Endothelial cell of umbilical vein (primary cell): ENCODE results near the gene CBY2. TPM values are rescaled to one million over a fixed set of nuclear protein-coding genes. Genes with fewer than 3 reads are reported as not detected.

Experiments
- BruUV-seq: library from RNA; stranded (reverse); fragments of 400-500 nt; replicated peaks from 2 replicates; lab custom pipeline; 2021; lab: Mats Ljungman, UMichigan
- CTCF ChIA-PET: fragments of 300-600, 350-600 bp; sonication (Branson Sonifier 250); formaldehyde crosslinking; loops from one replicate; lab custom pipeline; 2021; ENCODE audit warnings: antibody characterized with exemption, inconsistent platforms; lab: Charles Lee
- POLR2A ChIA-PET: fragments of 300-600, 350-600 bp; sonication (Branson Sonifier 250); formaldehyde crosslinking; loops from one replicate; lab custom pipeline; 2021; ENCODE audit warnings: antibody characterized with exemption, inconsistent platforms; lab: Charles Lee
- DNase-seq: peaks from one replicate; pipeline ENCODE4 v3.0.0-alpha.2; 2011; ENCODE audit warnings: low read depth, low spot score
- FAIRE-seq: peaks from 2 replicates; lab custom pipeline; 2011; peaks lifted over from hg19 to GRCh38; lab: Jason Lieb, UNC
- H2AFZ ChIP-seq: 2 replicates; pipeline ENCODE4 v1.6.0; 2012; ENCODE audit warnings: low read depth, low read length, control low read depth, inconsistent platforms
- H3K27ac ChIP-seq: 2 replicates; pipeline ENCODE4 v1.5.1; 2011; ENCODE audit warnings: low read depth, mild to moderate bottlenecking, control low read depth, low read length, moderate library complexity; ENCODE audit not compliant: insufficient read depth
- H3K27me3 ChIP-seq, 2 experiments: 2 replicates each; pipeline versions ENCODE4 v1.6.0 to v1.6.1; 2011; ENCODE audit warnings: low read length in 2 of 2, mixed read lengths in 1 of 2; ENCODE audit not compliant: control insufficient read depth in 2 of 2, insufficient read depth in 2 of 2
- H3K36me3 ChIP-seq, 2 experiments: 2 replicates in 1 of 2; 3 replicates in 1 of 2; pipeline ENCODE4 v1.5.1; 2011; ENCODE audit warnings: low read length in 2 of 2, mild to moderate bottlenecking in 1 of 2, moderate library complexity in 1 of 2; ENCODE audit not compliant: control insufficient read depth in 2 of 2, insufficient read depth in 2 of 2; ENCODE audit errors: extremely low read depth in 1 of 2
- H3K4me1 ChIP-seq: 3 replicates; pipeline ENCODE4 v1.5.1; 2011; ENCODE audit warnings: mild to moderate bottlenecking, low read length; ENCODE audit not compliant: control insufficient read depth, insufficient read depth; ENCODE audit errors: extremely low read depth
- H3K4me2 ChIP-seq: 2 replicates; pipeline ENCODE4 v1.6.1; 2011; ENCODE audit warnings: low read length, control low read depth, mixed read lengths; ENCODE audit not compliant: insufficient read depth
- H3K4me3 ChIP-seq, 3 experiments: fragments of 200-600 bp in 1 of 3; sonication (generic), shearing (Covaris generic) in 1 of 3; replicated peaks in 1 of 3; 2 replicates each; pipeline ENCODE4 v1.5.1; 2011 to 2016; ENCODE audit warnings: control low read depth in 3 of 3, low read length in 3 of 3, mild to moderate bottlenecking in 2 of 3, inconsistent platforms in 1 of 3, low read depth in 1 of 3, moderate library complexity in 1 of 3; ENCODE audit not compliant: insufficient read depth in 1 of 3
- H3K79me2 ChIP-seq: 2 replicates; pipeline ENCODE4 v1.6.0; 2012; ENCODE audit warnings: low read length, inconsistent platforms; ENCODE audit not compliant: control insufficient read depth, insufficient read depth
- H3K9ac ChIP-seq: replicated peaks from 2 replicates; pipeline ENCODE3; 2011; ENCODE audit warnings: low read length, control low read depth; ENCODE audit not compliant: insufficient read depth; ENCODE audit errors: extremely low read depth
- H3K9me1 ChIP-seq: replicated peaks from 3 replicates; pipeline ENCODE4 v1.6.0; 2011; ENCODE audit warnings: mild to moderate bottlenecking, low read length; ENCODE audit not compliant: control insufficient read depth, insufficient read depth; ENCODE audit errors: extremely low read depth
- H3K9me3 ChIP-seq: replicated peaks from 2 replicates; pipeline ENCODE4 v1.5.1; 2012; ENCODE audit warnings: low read length, inconsistent platforms; ENCODE audit not compliant: control insufficient read depth, insufficient read depth
- H4K20me1 ChIP-seq: replicated peaks from 2 replicates; pipeline ENCODE3; 2011; ENCODE audit warnings: mild to moderate bottlenecking, low read length; ENCODE audit not compliant: control insufficient read depth, insufficient read depth; ENCODE audit errors: extremely low read depth
- EZH2 ChIP-seq: IDR thresholded peaks from 2 replicates; pipeline ENCODE4 v1.6.1; 2012; ENCODE audit warnings: borderline replicate concordance, low read depth, mild to moderate bottlenecking, moderate library complexity, low read length, inconsistent platforms; ENCODE audit not compliant: severe bottlenecking
- FOS ChIP-seq: IDR thresholded peaks from 2 replicates; pipeline ENCODE4 v1.6.1; 2011; ENCODE audit warnings: mild to moderate bottlenecking, low read length, moderate library complexity, borderline replicate concordance; ENCODE audit not compliant: insufficient read depth
- GATA2 ChIP-seq: IDR thresholded peaks from 2 replicates; pipeline ENCODE4 v1.7.0; 2011; ENCODE audit warnings: low read depth, mild to moderate bottlenecking, moderate library complexity, mixed read lengths, low read length; ENCODE audit not compliant: insufficient read length, insufficient read depth
- JUN ChIP-seq: IDR thresholded peaks from 2 replicates; pipeline ENCODE4 v1.6.1; 2011; ENCODE audit warnings: borderline replicate concordance, low read depth; ENCODE audit not compliant: insufficient read length, insufficient read depth
- MYC ChIP-seq: IDR thresholded peaks from one replicate; pipeline ENCODE4 v1.6.1; 2011; ENCODE audit warnings: mild to moderate bottlenecking, low read depth, low read length
- POLR2A ChIP-seq: IDR thresholded peaks from 2 replicates; pipeline ENCODE4 v1.6.1; 2012; ENCODE audit warnings: low read depth, mild to moderate bottlenecking, control low read depth, low read length
- POLR2AphosphoS5 ChIP-seq: IDR thresholded peaks from 2 replicates; pipeline ENCODE4 v1.6.1; 2012; ENCODE audit warnings: low read depth, mild to moderate bottlenecking, control low read depth, low read length, moderate library complexity; ENCODE audit not compliant: insufficient read depth
- dilution Hi-C: fragments of 300-500 bp; cut with MboI; formaldehyde crosslinking; loops from one replicate; pipeline ENCODE4 v1.15.0; 2019; ENCODE audit warnings: low sequenced_read_pairs; ENCODE audit not compliant: extremely low pct_ligation_motif_present
- intact Hi-C: fragments of 100-400 bp; cut with micrococcal nuclease; formaldehyde crosslinking; loops from one replicate; pipeline ENCODE4 v1.10.0; 2022
- polyA plus RNA-seq, 4 experiments: library from polyadenylated mRNA; depleted of rRNA in 3 of 4; stranded (reverse) in 3 of 4; unstranded in 1 of 4; fragments of >200 nt; gene quantifications; 2 replicates each; pipeline versions ENCODE4 v1.2.1 to v1.2.3, GENCODE V29; 2011 to 2012; ENCODE audit warnings: missing spikeins in 1 of 4
- total RNA-seq: library from RNA; stranded (reverse); gene quantifications from 2 replicates; pipeline ENCODE4 v1.2.3, GENCODE V29; 2021
- TF ChIP-seq, protein P1 (sequence below): IDR thresholded peaks from 2 replicates; pipeline ENCODE4 v1.6.1; 2011; ENCODE audit not compliant: insufficient read depth, insufficient read length
- TF ChIP-seq, protein P2 (sequence below), 2 donors: IDR thresholded peaks; 1 replicate in 1 of 2; 2 replicates in 1 of 2; pipeline ENCODE4 v1.5.1; 2011; ENCODE audit warnings: low read length in 2 of 2, mild to moderate bottlenecking in 2 of 2, moderate library complexity in 2 of 2, control low read depth in 1 of 2, inconsistent platforms in 1 of 2, low read depth in 1 of 2; ENCODE audit not compliant: insufficient read depth in 1 of 2; ENCODE audit errors: extremely low read depth in 1 of 2

The CBY2 gene
- total and polyA plus RNA-seq, 2 donors (not counting 3 experiments of a cell fraction or from before 2014, with no cell fraction given) = not detected

DNA sequence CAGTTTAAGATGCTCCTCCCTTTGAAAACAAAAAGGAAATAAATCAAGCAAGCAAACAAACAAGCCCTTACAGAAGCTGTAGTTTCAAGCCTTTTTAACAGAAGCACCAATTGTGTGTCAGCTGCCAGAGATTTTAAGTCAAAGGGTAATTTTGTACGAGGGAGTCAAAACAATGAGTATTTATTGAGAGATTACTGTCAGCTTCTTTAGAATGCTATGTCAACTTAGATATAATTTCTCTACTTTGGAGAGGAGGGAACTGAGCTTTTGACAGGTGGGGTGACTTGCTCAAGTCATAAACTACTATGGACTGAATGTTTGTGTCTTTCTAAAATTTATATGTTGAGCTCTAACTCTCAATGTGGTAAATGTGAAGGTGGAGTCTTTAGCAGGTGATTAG is 10.5 kb upstream of the CBY2 start:
- no peak for FAIRE-seq
- no peak overlapping the region for H2AFZ ChIP-seq
- CTCF ChIA-PET = interaction anchor here (0.7 to 1.9 kb wide), 3 partner anchors 8 to 94 kb away, joined by 3 to 6 read pairs (median 5); no protein-coding TSS in a partner anchor

DNA sequence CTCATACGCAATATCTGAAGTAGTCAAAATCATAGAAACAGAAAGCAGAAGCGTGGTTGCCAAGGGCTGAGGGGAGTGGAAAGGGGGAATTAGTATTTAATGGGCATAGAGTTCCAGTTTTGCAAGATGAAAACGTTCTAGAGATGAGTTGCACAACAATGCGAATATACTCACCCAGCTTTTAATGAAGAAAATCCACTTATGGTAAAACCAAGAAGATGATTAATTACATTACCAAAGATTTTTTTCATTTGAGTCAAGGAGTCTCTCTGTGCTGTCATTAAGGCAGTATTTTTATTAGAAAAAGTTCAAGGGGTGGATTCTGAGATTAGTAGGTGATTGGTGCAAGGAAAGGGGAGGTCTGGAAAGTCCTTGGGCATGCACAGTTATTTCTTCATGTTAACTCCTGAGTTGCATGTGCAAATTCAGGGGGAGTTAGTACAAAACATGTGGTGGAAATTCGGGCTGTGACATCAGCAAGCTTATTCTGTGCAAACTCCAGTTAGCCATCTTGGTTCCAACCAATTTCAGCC is 6.9 kb upstream of the CBY2 start:
- BruUV-seq = no TSS peak
- FAIRE-seq = no peak
- H3K79me2 ChIP-seq = no peaks in the 10 kb centered on the region

More for the DNA sequence above, 10.5 kb upstream of the CBY2 start:
- intact Hi-C loops (no loop called here), dilution Hi-C loops (no loop called here)
- DNase-seq = no peak
- Histone ChIP-seq H3K4me2 (no peak overlapping the region), H3K9me3 (no peaks in the 10 kb centered on the region), H4K20me1 (no peaks in the 10 kb centered on the region), H3K27ac (no peak overlapping the region), H3K4me3 (no peak overlapping the region), H3K4me1 (no peaks in the 10 kb centered on the region), H3K36me3 (no peaks in the 10 kb centered on the region), H3K27me3 (peaks cover 0 to 1% of the 10 kb centered on the region in 2 experiments), H3K79me2 (no peaks in the 10 kb centered on the region), H3K9me1 (no peaks in the 10 kb centered on the region), H3K9ac (no peak overlapping the region)
- BruUV-seq = no TSS peak
- TF ChIP-seq GATA2 (no peak), EZH2 (no peak), FOS (no peak), POLR2AphosphoS5 (no peak)
- POLR2A ChIA-PET = no interaction called here

More for the DNA sequence above, 6.9 kb upstream of the CBY2 start:
- Histone ChIP-seq H3K9me1 (no peaks in the 10 kb centered on the region), H3K4me1 (no peaks in the 10 kb centered on the region), H3K9me3 (no peaks in the 10 kb centered on the region), H3K27ac (no peak overlapping the region), H2AFZ (no peak overlapping the region), H3K9ac (no peak overlapping the region), H3K4me3 (no peak overlapping the region), H3K27me3 (peaks cover 1 to 5% of the 10 kb centered on the region in 2 experiments), H3K4me2 (no peak overlapping the region), H3K36me3 (no peaks in the 10 kb centered on the region), H4K20me1 (no peaks in the 10 kb centered on the region)
- intact Hi-C loops = no loop called here
- dilution Hi-C loops = no loop called here
- ChIA-PET CTCF (interaction anchor here (1.1 kb wide), 1 partner anchor 12 kb away, joined by 3 read pairs; no protein-coding TSS in a partner anchor), POLR2A (no interaction called here)
- no peak for DNase-seq
- TF ChIP-seq, protein P1, sequence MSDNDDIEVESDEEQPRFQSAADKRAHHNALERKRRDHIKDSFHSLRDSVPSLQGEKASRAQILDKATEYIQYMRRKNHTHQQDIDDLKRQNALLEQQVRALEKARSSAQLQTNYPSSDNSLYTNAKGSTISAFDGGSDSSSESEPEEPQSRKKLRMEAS = no peak
- TF ChIP-seq EZH2 (no peak), MYC (no peak), GATA2 (no peak), POLR2A (no peak), POLR2AphosphoS5 (no peak), FOS (no peak), JUN (no peak)
- TF ChIP-seq, protein P2, sequence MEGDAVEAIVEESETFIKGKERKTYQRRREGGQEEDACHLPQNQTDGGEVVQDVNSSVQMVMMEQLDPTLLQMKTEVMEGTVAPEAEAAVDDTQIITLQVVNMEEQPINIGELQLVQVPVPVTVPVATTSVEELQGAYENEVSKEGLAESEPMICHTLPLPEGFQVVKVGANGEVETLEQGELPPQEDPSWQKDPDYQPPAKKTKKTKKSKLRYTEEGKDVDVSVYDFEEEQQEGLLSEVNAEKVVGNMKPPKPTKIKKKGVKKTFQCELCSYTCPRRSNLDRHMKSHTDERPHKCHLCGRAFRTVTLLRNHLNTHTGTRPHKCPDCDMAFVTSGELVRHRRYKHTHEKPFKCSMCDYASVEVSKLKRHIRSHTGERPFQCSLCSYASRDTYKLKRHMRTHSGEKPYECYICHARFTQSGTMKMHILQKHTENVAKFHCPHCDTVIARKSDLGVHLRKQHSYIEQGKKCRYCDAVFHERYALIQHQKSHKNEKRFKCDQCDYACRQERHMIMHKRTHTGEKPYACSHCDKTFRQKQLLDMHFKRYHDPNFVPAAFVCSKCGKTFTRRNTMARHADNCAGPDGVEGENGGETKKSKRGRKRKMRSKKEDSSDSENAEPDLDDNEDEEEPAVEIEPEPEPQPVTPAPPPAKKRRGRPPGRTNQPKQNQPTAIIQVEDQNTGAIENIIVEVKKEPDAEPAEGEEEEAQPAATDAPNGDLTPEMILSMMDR (IDR thresholded peaks at IDR 0.05; ENCODE audit: extremely low read depth in 1 of 2, insufficient read depth in 1 of 2, low read depth in 1 of 2, low read length in 2 of 2) = no peak
